PC-9 (cell line): ENCODE results near the gene CHST15. TPM values are rescaled to one million over a fixed set of nuclear protein-coding genes. Genes with fewer than 3 reads are reported as not detected.

Source experiments
- BruUV-seq: library from RNA; stranded (reverse); fragments of 400-500 nt; replicated peaks from 2 replicates; lab custom pipeline; 2021; lab: Mats Ljungman, UMichigan
- CTCF ChIA-PET: fragments of 300-600 bp; sonication (Branson Sonifier 250); formaldehyde crosslinking; loops from one replicate; lab custom pipeline; 2022; ENCODE audit warnings: antibody characterized with exemption; lab: Charles Lee
- POLR2A ChIA-PET: fragments of 300-600 bp; sonication (Branson Sonifier 250); formaldehyde crosslinking; loops from one replicate; lab custom pipeline; 2022; ENCODE audit warnings: antibody characterized with exemption; ENCODE audit not compliant: unreplicated experiment; lab: Charles Lee
- DNase-seq, 2 experiments: peaks; one replicate each; pipeline versions ENCODE4 v3.0.0 to v3.0.0-alpha.2; 2015 to 2022; ENCODE audit warnings: mixed read lengths in 1 of 2
- H2AFZ ChIP-seq: fragments of 200-600 bp; sonication (generic); 2 replicates; pipeline ENCODE4 v1.8.1; 2017; ENCODE audit warnings: antibody characterized with exemption
- H3F3A ChIP-seq: fragments of 200-600 bp; sonication (generic); 2 replicates; pipeline ENCODE4 v1.8.1; 2017; ENCODE audit warnings: antibody characterized with exemption, mild to moderate bottlenecking, low read depth; ENCODE audit not compliant: insufficient read depth
- H3K27ac ChIP-seq: fragments of 200-600 bp; sonication (generic); 2 replicates; pipeline ENCODE4 v1.6.1; 2016; ENCODE audit warnings: mixed run types
- H3K27me3 ChIP-seq: fragments of 200-600 bp; sonication (generic); 2 replicates; pipeline ENCODE4 v1.6.1; 2016; ENCODE audit warnings: low read depth, mixed run types; ENCODE audit not compliant: insufficient read depth
- H3K36me3 ChIP-seq: fragments of 200-600 bp; sonication (generic); 2 replicates; pipeline ENCODE4 v1.6.1; 2016; ENCODE audit warnings: low read depth, mixed run types
- H3K4me1 ChIP-seq: fragments of 200-600 bp; sonication (generic); replicated peaks from 2 replicates; pipeline ENCODE4 v1.6.1; 2016; ENCODE audit warnings: mixed run types; ENCODE audit not compliant: insufficient read depth
- H3K4me2 ChIP-seq: fragments of 200-600 bp; sonication (generic); 2 replicates; pipeline ENCODE4 v1.6.1; 2017; ENCODE audit warnings: mixed run types
- H3K4me3 ChIP-seq: fragments of 200-600 bp; sonication (generic); 2 replicates; pipeline ENCODE4 v1.6.1; 2016; ENCODE audit warnings: mixed run types
- H3K79me2 ChIP-seq: fragments of 200-600 bp; sonication (generic); 2 replicates; pipeline ENCODE4 v1.6.1; 2017; ENCODE audit warnings: low read depth, mixed run types
- H3K9me2 ChIP-seq: fragments of 200-600 bp; sonication (generic); 2 replicates; pipeline ENCODE4 v1.8.1; 2017; ENCODE audit warnings: mild to moderate bottlenecking; ENCODE audit not compliant: insufficient read depth
- H3K9me3 ChIP-seq: fragments of 200-600 bp; sonication (generic); 2 replicates; pipeline ENCODE4 v1.8.1; 2016; ENCODE audit warnings: low read depth; ENCODE audit not compliant: insufficient read depth
- H4K20me1 ChIP-seq: fragments of 200-600 bp; sonication (generic); 2 replicates; pipeline ENCODE4 v1.8.1; 2017; ENCODE audit not compliant: insufficient read depth
- EZH2 ChIP-seq: fragments of 200-600 bp; sonication (generic); IDR thresholded peaks from 2 replicates; pipeline ENCODE4 v1.8.0; 2017; ENCODE audit warnings: antibody characterized with exemption, low read depth
- intact Hi-C: fragments of 100-400 bp; cut with micrococcal nuclease; formaldehyde crosslinking; loops from one replicate; pipeline ENCODE4 v1.10.0; 2022; ENCODE audit not compliant: unreplicated experiment
- total RNA-seq: library from RNA; stranded (reverse); gene quantifications from 2 replicates; pipeline ENCODE4 v1.2.3, GENCODE V29; 2021
- TF ChIP-seq, protein P1 (sequence below): fragments of 200-600 bp; sonication (generic); conservative IDR thresholded peaks from 2 replicates; pipeline ENCODE4 v1.6.1; 2017; ENCODE audit warnings: mixed run types, antibody characterized with exemption, mild to moderate bottlenecking, moderate library complexity

CHST15 gene
- total RNA-seq, 1 experiment from 2014 or later: 24.6 TPM

DNA sequence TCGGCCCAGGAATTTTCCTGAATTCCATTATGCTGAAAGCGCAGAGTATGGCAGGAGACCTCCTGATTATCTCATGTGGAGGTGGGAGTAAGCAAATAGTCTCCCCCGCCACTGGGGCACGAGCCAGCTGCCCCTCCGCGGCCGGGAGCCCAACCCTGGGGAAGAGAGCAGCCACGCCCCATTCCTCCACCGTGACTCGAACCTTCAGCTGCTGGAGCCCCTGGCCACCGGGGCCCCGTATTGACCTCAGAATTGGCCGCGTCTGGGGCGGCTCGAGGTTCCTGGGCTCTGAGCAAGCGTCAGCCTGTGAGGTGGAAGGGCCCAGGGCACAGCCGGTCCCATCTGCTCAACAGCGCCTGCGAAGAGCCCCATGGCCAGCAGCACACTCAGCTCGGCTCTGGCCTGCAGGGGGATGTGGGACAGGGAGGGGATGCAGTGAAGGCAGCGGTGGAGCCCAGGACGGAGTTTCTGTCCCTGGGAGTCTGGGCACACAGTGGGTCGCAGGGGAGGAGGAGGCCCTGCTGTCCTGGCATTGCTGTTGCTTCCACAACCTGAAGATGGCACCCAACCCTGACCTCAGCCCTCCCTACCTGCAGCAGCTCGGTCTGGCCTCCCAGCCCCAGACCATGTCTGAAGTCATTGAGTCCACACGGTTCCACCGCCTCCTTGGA lies 97.8 kb downstream of the CHST15 start:
- H3K36me3 ChIP-seq: no peaks in the 10 kb centered on the region
- H3K9me3 ChIP-seq: no peaks in the 10 kb centered on the region
- no peaks in the 10 kb centered on the region for H4K20me1 ChIP-seq
- peak overlapping the region; percentile 50; the same call in 1 of the 2 replicates for H3K4me3 ChIP-seq
- DNase-seq: peak; percentile 72 to 78
- POLR2A ChIA-PET: interaction anchor here (0.6 to 0.7 kb wide), 2 partner anchors 95 to 295 kb away, joined by 3 read pairs; no protein-coding TSS in a partner anchor
- H3K27me3 ChIP-seq: no peaks in the 10 kb centered on the region
- BruUV-seq: no TSS peak
- no peaks in the 10 kb centered on the region for H3K9me2 ChIP-seq
- peak overlapping the region; percentile 99 for H3K27ac ChIP-seq
- peaks cover 26% of the 10 kb centered on the region for H3F3A ChIP-seq
- intact Hi-C loops: loop anchor here (2.0 to 10.0 kb wide), 5 partner anchors 97 to 749 kb away; partner anchors contain the start of genes CHST15 and FAM53B
- H3K79me2 ChIP-seq: no peaks in the 10 kb centered on the region
- peak overlapping the region; percentile 83 for H3K4me2 ChIP-seq
- H2AFZ ChIP-seq: no peak overlapping the region; the same call in 1 of the 2 replicates
- CTCF ChIA-PET: interaction anchor here (1.3 to 3.9 kb wide), 3 partner anchors 95 to 394 kb away, joined by 3 to 24 read pairs (median 6); no protein-coding TSS in a partner anchor
- H3K4me1 ChIP-seq: peaks cover 29% of the 10 kb centered on the region
- TF ChIP-seq, protein P1, sequence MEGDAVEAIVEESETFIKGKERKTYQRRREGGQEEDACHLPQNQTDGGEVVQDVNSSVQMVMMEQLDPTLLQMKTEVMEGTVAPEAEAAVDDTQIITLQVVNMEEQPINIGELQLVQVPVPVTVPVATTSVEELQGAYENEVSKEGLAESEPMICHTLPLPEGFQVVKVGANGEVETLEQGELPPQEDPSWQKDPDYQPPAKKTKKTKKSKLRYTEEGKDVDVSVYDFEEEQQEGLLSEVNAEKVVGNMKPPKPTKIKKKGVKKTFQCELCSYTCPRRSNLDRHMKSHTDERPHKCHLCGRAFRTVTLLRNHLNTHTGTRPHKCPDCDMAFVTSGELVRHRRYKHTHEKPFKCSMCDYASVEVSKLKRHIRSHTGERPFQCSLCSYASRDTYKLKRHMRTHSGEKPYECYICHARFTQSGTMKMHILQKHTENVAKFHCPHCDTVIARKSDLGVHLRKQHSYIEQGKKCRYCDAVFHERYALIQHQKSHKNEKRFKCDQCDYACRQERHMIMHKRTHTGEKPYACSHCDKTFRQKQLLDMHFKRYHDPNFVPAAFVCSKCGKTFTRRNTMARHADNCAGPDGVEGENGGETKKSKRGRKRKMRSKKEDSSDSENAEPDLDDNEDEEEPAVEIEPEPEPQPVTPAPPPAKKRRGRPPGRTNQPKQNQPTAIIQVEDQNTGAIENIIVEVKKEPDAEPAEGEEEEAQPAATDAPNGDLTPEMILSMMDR: peak; percentile 52
- TF ChIP-seq EZH2: no peak

DNA sequence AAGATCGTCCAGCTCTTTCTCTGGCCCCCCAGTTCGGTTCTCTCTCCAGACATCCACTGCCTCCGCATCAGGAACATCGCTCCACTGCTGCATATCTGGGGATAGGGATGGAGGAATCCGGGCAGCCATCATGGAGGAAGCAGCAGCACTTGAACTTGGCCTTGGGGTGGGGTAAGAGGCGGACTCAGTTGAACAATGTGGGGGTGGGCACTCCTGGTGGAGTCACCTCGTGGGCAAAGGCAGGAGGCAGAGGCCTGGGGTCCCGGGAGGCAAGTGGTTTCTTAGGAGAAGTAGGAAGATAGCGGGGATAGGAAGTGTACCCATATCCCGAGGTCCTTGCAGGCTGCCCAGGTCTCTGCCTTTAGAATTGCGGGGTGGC lies 98.3 kb downstream of the CHST15 start:
- Histone ChIP-seq H3K4me3 (peak overlapping the region; percentile 50; the same call in 1 of the 2 replicates), H3K9me2 (no peaks in the 10 kb centered on the region), H3K9me3 (no peaks in the 10 kb centered on the region), H3K27me3 (no peaks in the 10 kb centered on the region), H4K20me1 (no peaks in the 10 kb centered on the region), H3F3A (peaks cover 26% of the 10 kb centered on the region), H3K79me2 (no peaks in the 10 kb centered on the region), H3K4me1 (peaks cover 29% of the 10 kb centered on the region), H3K36me3 (no peaks in the 10 kb centered on the region), H3K27ac (peak overlapping the region; percentile 99), H2AFZ (no peak overlapping the region), H3K4me2 (peak overlapping the region; percentile 83)
- ChIA-PET CTCF (interaction anchor here (0.5 to 3.9 kb wide), 6 partner anchors 96 to 1833 kb away, joined by 3 to 24 read pairs (median 4); no protein-coding TSS in a partner anchor), POLR2A (interaction anchor here (0.5 to 0.6 kb wide), 2 partner anchors 111 to 296 kb away, joined by 3 read pairs; no protein-coding TSS in a partner anchor)
- DNase-seq: no peak
- TSS peak; percentile 23 for BruUV-seq
- intact Hi-C loops: loop anchor here (2.0 to 10.0 kb wide), 5 partner anchors 98 to 750 kb away; partner anchors contain the start of genes CHST15 and FAM53B
- TF ChIP-seq EZH2: no peak
- TF ChIP-seq, protein P1: no peak

DNA sequence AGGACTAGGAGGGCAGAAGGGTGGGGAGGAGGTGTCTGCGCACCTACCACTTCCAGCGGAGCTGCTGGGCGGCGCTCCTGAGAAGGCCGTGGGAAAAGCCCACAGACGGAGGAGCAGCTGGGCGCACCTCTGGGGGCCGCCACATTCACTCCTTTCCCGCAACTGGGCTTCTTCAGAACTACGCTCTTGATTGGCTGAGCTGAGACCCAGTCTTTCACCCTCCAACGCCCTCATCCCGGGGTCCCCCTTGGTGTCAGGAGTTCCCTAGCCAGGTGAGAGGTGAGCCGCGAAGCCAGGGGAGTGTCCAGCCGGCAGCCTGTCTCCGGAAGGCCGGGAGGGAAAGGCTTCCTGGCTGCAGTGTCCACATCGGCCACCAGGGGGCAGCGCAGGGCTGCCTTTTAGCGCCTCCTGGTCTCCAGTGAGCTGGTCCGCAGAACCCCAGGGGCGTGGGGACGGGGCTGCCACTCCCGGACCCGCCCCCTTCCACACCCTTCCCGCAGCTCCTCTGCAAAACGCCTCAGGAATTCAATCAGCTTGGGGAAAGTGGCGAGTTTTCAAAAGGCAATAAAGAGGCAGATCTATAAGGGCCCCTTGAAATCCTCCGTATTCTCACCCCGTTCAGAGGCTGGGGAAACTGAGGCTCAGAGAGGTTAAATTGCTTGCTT lies 98.8 kb downstream of the CHST15 start:
- DNase-seq: peak; percentile 70 to 90
- TF ChIP-seq EZH2: no peak
- TF ChIP-seq, protein P1: peak; percentile 92
- Histone ChIP-seq H3K9me3 (no peaks in the 10 kb centered on the region), H3K27me3 (no peaks in the 10 kb centered on the region), H3K27ac (peak overlapping the region; percentile 99), H3F3A (peaks cover 26% of the 10 kb centered on the region), H3K36me3 (no peaks in the 10 kb centered on the region), H3K4me3 (peak overlapping the region; percentile 50; the same call in 1 of the 2 replicates), H2AFZ (no peak overlapping the region), H3K9me2 (no peaks in the 10 kb centered on the region), H3K4me1 (peaks cover 29% of the 10 kb centered on the region), H3K79me2 (no peaks in the 10 kb centered on the region), H4K20me1 (no peaks in the 10 kb centered on the region), H3K4me2 (peak overlapping the region; percentile 83)
- intact Hi-C loops: loop anchor here (1.0 to 10.0 kb wide), 6 partner anchors 98 to 750 kb away; partner anchors contain the start of genes CHST15 and FAM53B
- BruUV-seq: no TSS peak
- POLR2A ChIA-PET: interaction anchor here (0.5 kb wide), 1 partner anchor 111 kb away, joined by 3 read pairs; no protein-coding TSS in a partner anchor
- CTCF ChIA-PET: interaction anchor here (0.5 to 3.9 kb wide), 8 partner anchors 96 to 1833 kb away, joined by 3 to 24 read pairs (median 4); no protein-coding TSS in a partner anchor
